Coronary artery (tissue), 2 donors: ENCODE measurements around the gene KLF14.
"Not testable (repeated sequence)": the region's sequence is repeated elsewhere in the genome, so short reads cannot be mapped to it uniquely, and the experiment has no call there.

ENCODE experiments used
- DNase-seq: peaks from one replicate; pipeline ENCODE4 v3.0.0-alpha.2; 2017; ENCODE audit warnings: low spot score
- H3K27ac ChIP-seq, 2 donors: fragments of 200-600 bp; sonication (generic); one replicate each; pipeline ENCODE4 v1.5.1; 2016 to 2019
- H3K4me3 ChIP-seq: fragments of 200-600 bp; sonication (generic); 2 replicates; pipeline ENCODE4 v1.5.1; 2016; ENCODE audit warnings: mild to moderate bottlenecking, moderate library complexity
- TF ChIP-seq, protein P1 (sequence below): fragments of 200-600 bp; sonication (generic); IDR thresholded peaks from one replicate; pipeline ENCODE4 v1.5.1; 2019; ENCODE audit warnings: antibody characterized with exemption

Gene KLF14

DNA sequence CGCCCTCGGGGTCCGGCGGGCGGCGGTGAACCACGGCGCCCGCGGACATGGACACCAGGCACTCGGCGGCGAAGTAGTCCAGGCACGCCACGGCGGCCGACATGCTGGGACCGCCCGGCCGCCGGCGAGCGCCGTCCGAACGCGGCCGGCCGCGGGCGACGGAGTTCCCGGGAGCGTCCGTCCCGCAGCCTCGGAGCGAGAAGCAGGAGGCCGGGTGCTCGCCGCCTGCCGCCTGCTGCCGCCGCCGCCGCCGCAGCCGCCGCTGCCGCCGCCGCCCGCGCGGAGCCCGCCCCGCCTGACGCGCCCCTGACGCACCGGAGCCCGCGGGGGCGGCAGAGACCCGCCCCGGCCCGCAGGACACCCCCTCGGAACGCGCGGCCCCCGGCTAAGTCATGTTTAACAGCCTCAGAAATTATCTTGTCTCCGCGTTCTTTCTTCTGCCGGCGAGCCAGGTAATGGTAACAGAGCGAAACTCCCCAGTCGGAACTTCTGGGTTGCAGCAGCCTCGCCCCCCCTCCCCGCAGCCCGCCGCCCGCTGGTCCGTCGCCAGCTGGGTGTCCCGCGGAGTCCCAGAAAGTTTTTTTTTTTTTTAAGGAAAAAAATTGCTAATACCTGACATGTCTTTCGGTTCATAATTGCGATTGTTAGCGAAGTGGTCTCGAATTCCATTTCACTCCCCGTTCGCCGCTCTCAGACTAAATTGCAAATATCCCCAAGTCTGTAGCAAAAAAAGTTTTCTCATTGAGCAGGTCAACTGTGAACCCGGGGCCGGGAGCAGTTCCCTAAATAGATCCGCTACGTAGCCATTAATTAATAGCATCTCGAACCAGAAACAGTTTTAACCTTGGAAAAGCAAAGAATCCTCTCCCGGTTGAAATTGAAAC lies at the start of gene KLF14:
Gene KLF14, minus strand, starts transcription at position 277 of the 884 bp plus-strand sequence. Its CDS starts 174 bp downstream, at position 103.
- no peak for DNase-seq
- peak within 1 kb of the TSS; percentile 63 for H3K4me3 ChIP-seq
- TF ChIP-seq, protein P1, sequence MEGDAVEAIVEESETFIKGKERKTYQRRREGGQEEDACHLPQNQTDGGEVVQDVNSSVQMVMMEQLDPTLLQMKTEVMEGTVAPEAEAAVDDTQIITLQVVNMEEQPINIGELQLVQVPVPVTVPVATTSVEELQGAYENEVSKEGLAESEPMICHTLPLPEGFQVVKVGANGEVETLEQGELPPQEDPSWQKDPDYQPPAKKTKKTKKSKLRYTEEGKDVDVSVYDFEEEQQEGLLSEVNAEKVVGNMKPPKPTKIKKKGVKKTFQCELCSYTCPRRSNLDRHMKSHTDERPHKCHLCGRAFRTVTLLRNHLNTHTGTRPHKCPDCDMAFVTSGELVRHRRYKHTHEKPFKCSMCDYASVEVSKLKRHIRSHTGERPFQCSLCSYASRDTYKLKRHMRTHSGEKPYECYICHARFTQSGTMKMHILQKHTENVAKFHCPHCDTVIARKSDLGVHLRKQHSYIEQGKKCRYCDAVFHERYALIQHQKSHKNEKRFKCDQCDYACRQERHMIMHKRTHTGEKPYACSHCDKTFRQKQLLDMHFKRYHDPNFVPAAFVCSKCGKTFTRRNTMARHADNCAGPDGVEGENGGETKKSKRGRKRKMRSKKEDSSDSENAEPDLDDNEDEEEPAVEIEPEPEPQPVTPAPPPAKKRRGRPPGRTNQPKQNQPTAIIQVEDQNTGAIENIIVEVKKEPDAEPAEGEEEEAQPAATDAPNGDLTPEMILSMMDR: no peak
- no peak within 1 kb of the TSS for H3K27ac ChIP-seq

DNA sequence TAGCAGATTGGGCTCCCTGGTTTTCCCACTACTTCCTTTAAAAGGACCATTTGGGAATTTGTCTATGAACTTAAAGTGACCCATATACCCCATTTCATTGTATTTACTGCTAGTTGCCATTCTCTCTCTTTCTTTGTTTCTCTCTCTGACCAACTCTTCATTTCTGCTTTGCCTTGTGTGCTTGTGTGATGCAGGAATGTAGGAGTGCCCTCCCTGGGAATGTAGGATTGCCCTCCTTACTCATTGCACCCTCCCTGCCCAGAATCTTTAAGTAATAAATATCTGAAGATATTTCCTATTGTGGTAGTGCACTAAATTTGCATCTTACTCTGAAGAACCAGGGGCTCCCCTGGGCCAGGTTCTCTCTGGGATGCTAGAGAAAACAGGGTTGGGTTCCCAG lies 47.3 kb upstream of the KLF14 start:
- TF ChIP-seq, protein P1: no peak
- H3K27ac ChIP-seq: no peak overlapping the region
- H3K4me3 ChIP-seq: no peak overlapping the region
- DNase-seq: no peak

DNA sequence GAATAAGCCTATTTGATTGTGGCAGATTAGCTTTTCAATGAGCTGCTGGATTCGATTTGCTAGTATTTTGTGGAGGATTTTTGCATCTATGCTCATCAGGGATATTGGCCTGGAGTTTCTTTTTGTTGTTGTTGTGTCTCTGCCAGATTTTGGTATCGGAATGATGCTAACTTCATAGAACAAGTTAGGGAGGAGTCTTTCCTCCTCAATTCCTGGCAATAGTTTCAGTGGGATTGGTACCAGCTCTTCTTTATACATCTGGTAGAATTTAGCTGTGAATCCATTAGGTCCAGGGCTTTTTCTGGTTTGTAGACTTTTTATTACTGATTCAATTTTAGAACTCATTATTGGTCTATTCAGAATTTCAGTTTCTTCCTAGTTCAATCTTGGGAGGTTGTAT lies 43.4 kb upstream of the KLF14 start:
- H3K4me3 ChIP-seq: no peak overlapping the region
- DNase-seq: no peak
- H3K27ac ChIP-seq: no peak overlapping the region
- TF ChIP-seq, protein P1: no peak

DNA sequence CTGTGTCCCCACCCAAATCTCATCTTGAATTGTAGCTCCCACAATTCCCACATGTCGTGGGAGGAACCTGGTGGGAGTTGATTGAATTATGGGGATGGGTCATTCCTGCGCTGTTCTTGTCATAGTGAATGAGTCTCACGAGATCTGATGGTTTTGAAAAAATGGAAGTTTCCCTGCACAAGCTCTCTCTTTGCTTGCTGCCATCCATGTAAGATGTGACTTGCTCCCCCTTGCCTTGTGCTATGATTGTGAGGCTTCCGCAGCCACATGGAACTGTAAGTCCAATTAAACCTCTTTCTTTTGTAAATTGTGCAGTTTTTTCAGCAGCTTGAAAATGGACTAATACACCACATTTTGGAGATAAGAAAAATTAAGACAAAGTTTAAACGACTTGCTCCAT lies 38.4 kb upstream of the KLF14 start:
- not testable (repeated sequence) for H3K27ac ChIP-seq, H3K4me3 ChIP-seq, DNase-seq

GRCh38 chr7:130768854-130769253 lies 34.8 kb upstream of the KLF14 start:
- H3K4me3 ChIP-seq: no peak overlapping the region
- no peak overlapping the region for H3K27ac ChIP-seq
- TF ChIP-seq, protein P1: no peak
- no peak for DNase-seq

- DNase-seq, H3K27ac ChIP-seq, H3K4me3 ChIP-seq: not testable (repeated sequence)
These were observed 30.6 kb upstream of the KLF14 start for GRCh38 chr7:130764569-130764968.

DNA sequence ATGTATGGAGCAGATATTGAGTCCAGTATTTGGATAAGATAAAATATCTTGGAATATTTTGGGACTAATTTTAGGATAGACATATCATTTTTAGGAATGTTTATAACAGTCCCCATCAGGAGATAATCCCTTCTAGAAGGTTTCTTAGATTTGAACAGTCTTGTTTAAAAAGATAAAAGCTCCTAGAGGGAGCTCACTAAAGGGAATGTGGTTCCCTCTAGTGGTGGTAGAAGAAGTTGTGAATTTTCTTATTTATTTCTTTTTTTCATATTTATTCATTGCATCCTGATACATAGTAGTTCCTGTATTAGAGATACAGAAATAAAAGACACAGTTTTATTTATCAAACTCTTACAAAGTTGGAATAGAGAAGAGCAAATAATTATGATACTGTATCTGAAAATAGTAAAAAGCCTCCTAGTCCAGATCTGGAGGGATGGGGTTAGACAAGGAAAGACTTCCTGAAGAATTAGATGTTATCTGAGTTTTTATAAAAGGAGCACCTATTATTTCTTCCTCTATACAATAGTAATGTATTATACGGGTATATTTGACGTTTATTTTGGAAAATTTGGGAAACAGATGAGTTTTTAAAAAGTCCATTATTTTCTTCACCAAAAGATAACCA lies 24.5 kb upstream of the KLF14 start:
- no peak overlapping the region for H3K4me3 ChIP-seq
- TF ChIP-seq, protein P1: peak; percentile 62
- DNase-seq: no peak
- H3K27ac ChIP-seq: no peak overlapping the region

DNA sequence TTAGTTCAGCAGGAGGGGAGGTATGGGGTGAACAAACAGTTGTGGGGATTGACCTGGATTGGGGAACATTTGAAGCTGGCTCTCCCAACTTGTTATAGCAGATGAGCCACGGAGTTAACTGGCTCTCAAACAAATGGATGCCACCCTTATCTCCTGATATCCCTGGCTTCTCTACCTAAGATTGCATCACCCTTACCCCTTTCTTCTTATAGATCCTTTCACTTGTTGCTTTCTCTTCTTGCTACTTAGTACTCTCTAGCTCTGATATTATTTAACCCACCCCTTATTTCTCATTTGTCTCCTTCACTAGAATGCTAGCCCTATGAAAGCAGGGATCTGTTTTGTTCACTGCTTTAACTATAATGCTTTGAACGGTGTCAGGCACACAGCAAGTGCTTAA lies 22.3 kb upstream of the KLF14 start:
- DNase-seq: no peak
- TF ChIP-seq, protein P1: no peak
- no peak overlapping the region for H3K27ac ChIP-seq
- H3K4me3 ChIP-seq: no peak overlapping the region
